Endothelial cell (in vitro differentiated cells): ENCODE measurements around the gene KCNQ1. TPM values are rescaled to one million over a fixed set of nuclear protein-coding genes. Genes with fewer than 3 reads are reported as not detected.

ENCODE experiments used
- DNase-seq: peaks from one replicate; pipeline ENCODE4 v3.0.0; 2021; ENCODE audit warnings: low spot score
- H3K27ac Mint-ChIP-seq: one replicate; pipeline ENCODE4 v1.8.0; 2021; ENCODE audit warnings: mixed read lengths, inconsistent platforms; ENCODE audit not compliant: unreplicated experiment
- H3K27me3 Mint-ChIP-seq: one replicate; pipeline ENCODE4 v1.8.0; 2021; ENCODE audit warnings: mild to moderate bottlenecking, moderate library complexity, mixed read lengths, inconsistent platforms; ENCODE audit not compliant: unreplicated experiment
- H3K36me3 Mint-ChIP-seq: one replicate; pipeline ENCODE4 v1.8.0; 2021; ENCODE audit warnings: mild to moderate bottlenecking, low read depth, mixed read lengths, inconsistent platforms; ENCODE audit not compliant: unreplicated experiment
- H3K4me1 Mint-ChIP-seq: one replicate; pipeline ENCODE4 v1.8.0; 2021; ENCODE audit warnings: mild to moderate bottlenecking, mixed read lengths, inconsistent platforms; ENCODE audit not compliant: unreplicated experiment
- H3K4me3 Mint-ChIP-seq: one replicate; pipeline ENCODE4 v1.8.0; 2021; ENCODE audit warnings: mild to moderate bottlenecking, mixed read lengths, inconsistent platforms; ENCODE audit not compliant: unreplicated experiment
- H3K9me3 Mint-ChIP-seq: one replicate; pipeline ENCODE4 v1.8.0; 2021; ENCODE audit warnings: mixed read lengths, inconsistent platforms; ENCODE audit not compliant: unreplicated experiment
- CTCF ChIP-seq: fragments of 200-600 bp; sonication (generic); IDR thresholded peaks from one replicate; pipeline ENCODE4 v1.5.0; 2021; ENCODE audit warnings: antibody characterized with exemption; ENCODE audit not compliant: unreplicated experiment
- total RNA-seq: library from RNA; stranded (reverse); fragmentation: NEBNext Ultra II Directional; extraction: Animal tissue kit (Norgen Biotek cat#: 25700); gene quantifications from one replicate; pipeline ENCODE4 v1.2.1, GENCODE V29; 2021; ENCODE audit not compliant: unreplicated experiment

KCNQ1 gene
- total RNA-seq, 1 donor from 2014 or later: 35.3 TPM

GRCh38 chr11:2584434-2584811 lies 139.6 kb downstream of the KCNQ1 start:
- Mint-ChIP-seq H3K9me3 (no peaks in the 10 kb centered on the region), H3K27me3 (peaks cover 6% of the 10 kb centered on the region), H3K4me1 (peaks cover 8% of the 10 kb centered on the region), H3K36me3 (no peaks in the 10 kb centered on the region), H3K4me3 (no peak overlapping the region), H3K27ac (no peak overlapping the region)
- no peak for TF ChIP-seq CTCF
- no peak for DNase-seq

GRCh38 chr11:2584812-2585565 lies 140.2 kb downstream of the KCNQ1 start:
- no peaks in the 10 kb centered on the region for H3K9me3 Mint-ChIP-seq
- peak; percentile 2 for DNase-seq
- no peak overlapping the region for H3K27ac Mint-ChIP-seq
- H3K36me3 Mint-ChIP-seq: peaks cover 4% of the 10 kb centered on the region
- no peak overlapping the region for H3K4me3 Mint-ChIP-seq
- peaks cover 5% of the 10 kb centered on the region for H3K27me3 Mint-ChIP-seq
- peaks cover 5% of the 10 kb centered on the region for H3K4me1 Mint-ChIP-seq
- no peak for TF ChIP-seq CTCF

- no peak overlapping the region for H3K27ac Mint-ChIP-seq
- peaks cover 5% of the 10 kb centered on the region for H3K4me1 Mint-ChIP-seq
- peaks cover 10% of the 10 kb centered on the region for H3K36me3 Mint-ChIP-seq
- TF ChIP-seq CTCF: no peak
- H3K9me3 Mint-ChIP-seq: no peaks in the 10 kb centered on the region
- H3K27me3 Mint-ChIP-seq: peaks cover 7% of the 10 kb centered on the region
- H3K4me3 Mint-ChIP-seq: no peak overlapping the region
- DNase-seq: no peak
These were observed 140.8 kb downstream of the KCNQ1 start for GRCh38 chr11:2585566-2586086.

GRCh38 chr11:2586087-2586792 lies 141.4 kb downstream of the KCNQ1 start:
- DNase-seq: peak; percentile 2

More at GRCh38 chr11:2586087-2586792, 141.4 kb downstream of the KCNQ1 start:
- Mint-ChIP-seq H3K4me3 (no peak overlapping the region), H3K4me1 (peaks cover 5% of the 10 kb centered on the region), H3K27me3 (peaks cover 7% of the 10 kb centered on the region), H3K36me3 (peaks cover 15% of the 10 kb centered on the region), H3K9me3 (no peaks in the 10 kb centered on the region), H3K27ac (no peak overlapping the region)
- no peak for TF ChIP-seq CTCF
